Stomach (tissue), 9 donors: Measurements from ENCODE around the gene ATP6V1B1. TPM values are rescaled to one million over a fixed set of nuclear protein-coding genes. Genes with fewer than 3 reads are reported as not detected.

Experiments used
- DNase-seq, 2 donors: peaks; one replicate each; pipeline versions ENCODE4 v3.0.0 to v3.0.0-alpha.2; 2013 to 2019
- H3K27ac ChIP-seq, 5 donors: fragments of 200-600 bp in 4 of 5; sonication (generic) in 4 of 5; one replicate each; pipeline ENCODE4 v1.5.1; 2013 to 2019; ENCODE audit warnings: mild to moderate bottlenecking in 1 of 5, moderate library complexity in 1 of 5
- H3K27me3 ChIP-seq, 3 donors: fragments of 200-600 bp; sonication (generic); one replicate each; pipeline ENCODE4 v1.5.1; 2017 to 2019; ENCODE audit warnings: mixed run types in 1 of 3
- H3K36me3 ChIP-seq, 4 donors: fragments of 200-600 bp; sonication (generic); 1 replicate in 3 of 4; 2 replicates in 1 of 4; pipeline ENCODE4 v1.5.1; 2016 to 2019
- H3K4me1 ChIP-seq, 4 donors: fragments of 200-600 bp; sonication (generic); one replicate each; pipeline ENCODE4 v1.5.1; 2016 to 2019
- H3K4me3 ChIP-seq, 4 donors: fragments of 200-600 bp; sonication (generic) in 3 of 4; one replicate each; pipeline ENCODE4 v1.5.1; 2016 to 2019; ENCODE audit warnings: mild to moderate bottlenecking in 1 of 4
- H3K9me3 ChIP-seq, 4 donors: fragments of 200-600 bp; sonication (generic); one replicate each; pipeline ENCODE4 v1.5.1; 2016 to 2019
- EP300 ChIP-seq: sonication (generic); formaldehyde crosslinking; IDR thresholded peaks from one replicate; pipeline ENCODE4 v1.6.1; 2017; ENCODE audit warnings: antibody characterized with exemption
- POLR2A ChIP-seq, 4 donors: fragments of 450-650 bp; IDR thresholded peaks; one replicate each; pipeline ENCODE4 v1.6.1; 2016; ENCODE audit warnings: antibody characterized with exemption in 4 of 4, control low read depth in 2 of 4, mild to moderate bottlenecking in 1 of 4, moderate library complexity in 1 of 4
- POLR2AphosphoS5 ChIP-seq, 3 donors: sonication (generic); formaldehyde crosslinking; IDR thresholded peaks; one replicate each; pipeline ENCODE4 v1.6.1; 2016; ENCODE audit warnings: antibody characterized with exemption in 3 of 3
- WGBS, 5 donors: extraction: QIAGEN DNeasy Blood & Tissue Kit in 3 of 5; methylation state at CpG; one replicate each; pipeline versions ENCODE4 v1.1.5 to v1.1.7; 2013 to 2018; 5-methylcytosine and 5-hydroxymethylcytosine counted together
- intact Hi-C: fragments of 100-400 bp; cut with DNase I; formaldehyde crosslinking; loops from one replicate; pipeline ENCODE4 v1.15.1; 2023; ENCODE audit warnings: low total_unique reads
- polyA plus RNA-seq, 3 donors: library from polyadenylated mRNA; stranded (reverse); fragments of 200-250 nt; gene quantifications; one replicate each; pipeline ENCODE4 v1.2.3, GENCODE V29; 2013
- total RNA-seq, 5 donors: library from RNA; depleted of rRNA; stranded (reverse); fragments of >200 nt; gene quantifications; one replicate each; pipeline versions ENCODE4 v1.1.0 to v1.2.3, GENCODE V29; 2014 to 2016
- TF ChIP-seq, protein P1 (sequence below), 7 experiments: fragments of 450-650 bp in 4 of 7; fragments of 200-600 bp in 3 of 7; sonication (generic) in 3 of 7; IDR thresholded peaks; one replicate each; pipeline ENCODE4 v1.5.1; 2016 to 2019; ENCODE audit warnings: antibody characterized with exemption in 7 of 7, control low read depth in 2 of 7, mild to moderate bottlenecking in 1 of 7
- donor health status: healthy with polysubstance abuse.
- donor health status: Bipolar disorder and iron deficiency.
- donor health status: healthy.

Gene ATP6V1B1
- total and polyA plus RNA-seq, 8 donors, result 0.35 to 0.55 TPM; not detected in 6

DNA sequence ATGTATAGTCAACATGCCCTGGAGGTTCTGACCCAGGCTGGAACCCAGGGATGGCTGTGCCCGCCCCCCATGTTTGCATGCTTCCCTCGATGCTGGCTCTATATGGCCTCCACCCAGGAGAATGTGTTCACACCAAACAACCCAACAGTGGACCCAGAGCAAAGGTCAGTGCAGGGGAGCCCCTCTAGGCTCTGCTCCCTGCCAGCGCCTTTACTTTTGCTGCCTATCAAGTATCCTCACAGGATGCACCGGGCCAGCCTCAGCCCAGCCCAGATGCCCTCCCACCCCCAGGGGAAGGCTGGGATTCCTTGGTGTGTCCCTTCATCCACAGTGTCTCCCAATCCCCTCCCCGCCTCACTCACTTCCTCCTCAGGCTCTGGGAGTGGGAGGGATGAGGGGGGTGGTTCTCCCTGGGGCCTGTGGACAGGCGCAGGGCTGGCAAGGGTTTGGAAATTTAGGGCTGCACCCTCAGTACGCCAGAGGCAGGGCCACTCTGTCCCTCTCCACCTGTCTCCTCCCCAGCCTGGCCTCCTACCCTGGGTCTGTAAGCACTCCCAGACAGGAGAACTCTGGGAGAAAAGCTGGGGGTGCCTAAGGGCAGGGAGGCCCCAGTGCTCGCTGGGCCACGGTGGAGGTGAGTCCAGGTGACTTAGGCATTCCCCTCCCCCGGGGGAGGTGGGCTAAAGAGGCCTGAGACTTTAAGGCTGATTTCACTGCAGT, 2.3 kb downstream of the ATP6V1B1 start:
- TF ChIP-seq EP300 (no peak), POLR2A (IDR thresholded peaks at IDR 0.05) (no peak)
- TF ChIP-seq, protein P1, sequence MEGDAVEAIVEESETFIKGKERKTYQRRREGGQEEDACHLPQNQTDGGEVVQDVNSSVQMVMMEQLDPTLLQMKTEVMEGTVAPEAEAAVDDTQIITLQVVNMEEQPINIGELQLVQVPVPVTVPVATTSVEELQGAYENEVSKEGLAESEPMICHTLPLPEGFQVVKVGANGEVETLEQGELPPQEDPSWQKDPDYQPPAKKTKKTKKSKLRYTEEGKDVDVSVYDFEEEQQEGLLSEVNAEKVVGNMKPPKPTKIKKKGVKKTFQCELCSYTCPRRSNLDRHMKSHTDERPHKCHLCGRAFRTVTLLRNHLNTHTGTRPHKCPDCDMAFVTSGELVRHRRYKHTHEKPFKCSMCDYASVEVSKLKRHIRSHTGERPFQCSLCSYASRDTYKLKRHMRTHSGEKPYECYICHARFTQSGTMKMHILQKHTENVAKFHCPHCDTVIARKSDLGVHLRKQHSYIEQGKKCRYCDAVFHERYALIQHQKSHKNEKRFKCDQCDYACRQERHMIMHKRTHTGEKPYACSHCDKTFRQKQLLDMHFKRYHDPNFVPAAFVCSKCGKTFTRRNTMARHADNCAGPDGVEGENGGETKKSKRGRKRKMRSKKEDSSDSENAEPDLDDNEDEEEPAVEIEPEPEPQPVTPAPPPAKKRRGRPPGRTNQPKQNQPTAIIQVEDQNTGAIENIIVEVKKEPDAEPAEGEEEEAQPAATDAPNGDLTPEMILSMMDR (IDR thresholded peaks at IDR 0.05), result no peak
- peaks cover 0 to 71% (median 6%) of the 10 kb centered on the region in 3 donors for H3K27me3 ChIP-seq
- intact Hi-C loops, result no loop called here
- 60 to 69% (median 66%) methylated on average over 7 to 10 of the region's 10 CpGs for WGBS, 5 donors
- no peak for DNase-seq
- H3K27ac ChIP-seq, result no peak overlapping the region
- H3K36me3 ChIP-seq, result no peaks in the 10 kb centered on the region
- H3K4me1 ChIP-seq, result no peaks in the 10 kb centered on the region
- H3K4me3 ChIP-seq, result no peak overlapping the region
- no peaks in the 10 kb centered on the region for H3K9me3 ChIP-seq

- DNase-seq, result no peak
- Histone ChIP-seq H3K36me3 (no peaks in the 10 kb centered on the region), H3K4me3 (no peak overlapping the region), H3K4me1 (no peaks in the 10 kb centered on the region), H3K27me3 (peaks cover 0 to 71% (median 6%) of the 10 kb centered on the region in 3 donors), H3K9me3 (no peaks in the 10 kb centered on the region), H3K27ac (no peak overlapping the region)
- intact Hi-C loops, result no loop called here
- TF ChIP-seq, protein P1 (IDR thresholded peaks at IDR 0.05), result no peak
- no peak for TF ChIP-seq EP300
- no peak for TF ChIP-seq POLR2A (IDR thresholded peaks at IDR 0.05)
- no peak for TF ChIP-seq POLR2AphosphoS5 (IDR thresholded peaks at IDR 0.05)
- 36 to 84% (median 52%) methylated on average over 2 to 3 of the region's 3 CpGs for WGBS, 5 donors
Measured at GRCh38 chr2:70938586-70938950, 2.9 kb downstream of the ATP6V1B1 start.

GRCh38 chr2:70939001-70939838, 3.5 kb downstream of the ATP6V1B1 start:
- intact Hi-C loops, result no loop called here
- no peaks in the 10 kb centered on the region for H3K9me3 ChIP-seq
- H3K27me3 ChIP-seq, result peaks cover 0 to 74% (median 8%) of the 10 kb centered on the region in 3 donors
- 35 to 50% (median 40%) methylated on average over 28 to 30 of the region's 30 CpGs for WGBS, 5 donors
- no peak for DNase-seq
- H3K27ac ChIP-seq, result no peak overlapping the region
- no peaks in the 10 kb centered on the region for H3K4me1 ChIP-seq
- no peaks in the 10 kb centered on the region for H3K36me3 ChIP-seq
- H3K4me3 ChIP-seq, result no peak overlapping the region
- no peak for TF ChIP-seq POLR2AphosphoS5 (IDR thresholded peaks at IDR 0.05)
- TF ChIP-seq EP300, result no peak
- TF ChIP-seq POLR2A (IDR thresholded peaks at IDR 0.05), result no peak
- TF ChIP-seq, protein P1 (IDR thresholded peaks at IDR 0.05), result no peak

DNA sequence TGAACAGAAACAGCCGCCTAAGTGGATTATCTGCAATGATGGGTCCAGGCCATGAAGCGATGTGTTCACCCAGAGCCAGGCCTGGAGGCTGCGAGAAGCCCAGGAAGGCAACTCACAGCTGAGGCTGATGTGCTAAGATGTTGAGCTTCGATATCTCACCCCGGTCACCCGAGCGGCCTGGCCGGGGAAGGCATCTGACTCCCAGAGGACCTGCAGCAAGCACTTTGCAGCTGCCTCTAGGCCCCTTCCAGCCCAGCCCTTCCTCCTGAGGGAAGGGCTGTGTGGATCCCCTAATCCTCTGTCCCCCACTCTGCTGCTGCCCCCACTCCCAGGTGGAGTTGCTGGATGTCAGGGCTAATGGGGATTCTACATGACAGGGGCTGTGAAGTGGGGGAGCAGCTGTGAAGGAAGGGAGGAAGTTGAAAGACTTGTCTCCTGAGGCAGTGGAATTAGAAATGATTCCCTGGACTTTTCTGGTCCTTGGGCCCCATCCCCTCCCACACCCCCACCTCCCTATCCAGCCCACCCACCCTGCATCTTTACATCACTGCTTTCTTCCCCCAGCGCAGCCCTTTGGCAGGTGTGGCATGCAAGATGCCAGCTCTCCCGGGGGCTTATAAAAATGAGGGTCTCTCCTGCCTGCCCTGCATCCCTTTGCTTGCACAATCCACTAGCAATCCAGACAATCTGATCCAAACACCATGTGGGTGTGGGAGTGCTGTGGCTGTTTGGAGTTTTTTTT, 4.3 kb downstream of the ATP6V1B1 start:
- Histone ChIP-seq H3K27ac (no peak overlapping the region), H3K4me1 (no peaks in the 10 kb centered on the region), H3K36me3 (no peaks in the 10 kb centered on the region), H3K9me3 (no peaks in the 10 kb centered on the region), H3K4me3 (no peak overlapping the region), H3K27me3 (peaks cover 0 to 74% (median 11%) of the 10 kb centered on the region in 3 donors)
- TF ChIP-seq, protein P1 (IDR thresholded peaks at IDR 0.05), result no peak
- TF ChIP-seq EP300 (no peak), POLR2A (IDR thresholded peaks at IDR 0.05) (no peak), POLR2AphosphoS5 (IDR thresholded peaks at IDR 0.05) (no peak)
- WGBS, 5 donors, result 71 to 92% (median 87%) methylated on average over 9 to 10 of the region's 10 CpGs
- intact Hi-C loops, result loop anchor here (10.0 kb wide), 1 partner anchor 65 kb away; no protein-coding TSS in a partner anchor
- no peak for DNase-seq
